Measurements from ENCODE around the gene ZMIZ1. TPM values are rescaled to one million over a fixed set of nuclear protein-coding genes. Genes with fewer than 3 reads are reported as not detected.

ZMIZ1 gene
- total RNA-seq, 1 experiment from 2014 or later, result 13.9 TPM

DNA sequence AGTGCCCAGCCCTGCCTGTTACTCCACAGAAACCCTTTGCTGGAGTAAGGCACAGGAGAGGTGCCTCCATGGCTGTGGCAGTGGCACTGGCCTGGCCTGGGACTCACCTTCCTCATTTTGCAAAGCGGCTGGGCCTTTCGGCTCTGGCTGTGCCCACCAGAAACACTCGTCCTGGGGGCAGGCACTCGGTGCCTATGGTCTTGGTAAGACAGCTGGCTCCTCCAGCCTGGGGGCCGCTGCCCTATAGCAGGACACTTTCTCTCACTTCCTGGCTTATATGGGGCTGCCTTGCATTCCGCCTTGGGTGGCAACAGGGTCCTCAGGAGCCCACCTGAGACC, 13.2 kb downstream of the ZMIZ1 start:
- no peak for DNase-seq (ENCODE audit: low read depth)

DNA sequence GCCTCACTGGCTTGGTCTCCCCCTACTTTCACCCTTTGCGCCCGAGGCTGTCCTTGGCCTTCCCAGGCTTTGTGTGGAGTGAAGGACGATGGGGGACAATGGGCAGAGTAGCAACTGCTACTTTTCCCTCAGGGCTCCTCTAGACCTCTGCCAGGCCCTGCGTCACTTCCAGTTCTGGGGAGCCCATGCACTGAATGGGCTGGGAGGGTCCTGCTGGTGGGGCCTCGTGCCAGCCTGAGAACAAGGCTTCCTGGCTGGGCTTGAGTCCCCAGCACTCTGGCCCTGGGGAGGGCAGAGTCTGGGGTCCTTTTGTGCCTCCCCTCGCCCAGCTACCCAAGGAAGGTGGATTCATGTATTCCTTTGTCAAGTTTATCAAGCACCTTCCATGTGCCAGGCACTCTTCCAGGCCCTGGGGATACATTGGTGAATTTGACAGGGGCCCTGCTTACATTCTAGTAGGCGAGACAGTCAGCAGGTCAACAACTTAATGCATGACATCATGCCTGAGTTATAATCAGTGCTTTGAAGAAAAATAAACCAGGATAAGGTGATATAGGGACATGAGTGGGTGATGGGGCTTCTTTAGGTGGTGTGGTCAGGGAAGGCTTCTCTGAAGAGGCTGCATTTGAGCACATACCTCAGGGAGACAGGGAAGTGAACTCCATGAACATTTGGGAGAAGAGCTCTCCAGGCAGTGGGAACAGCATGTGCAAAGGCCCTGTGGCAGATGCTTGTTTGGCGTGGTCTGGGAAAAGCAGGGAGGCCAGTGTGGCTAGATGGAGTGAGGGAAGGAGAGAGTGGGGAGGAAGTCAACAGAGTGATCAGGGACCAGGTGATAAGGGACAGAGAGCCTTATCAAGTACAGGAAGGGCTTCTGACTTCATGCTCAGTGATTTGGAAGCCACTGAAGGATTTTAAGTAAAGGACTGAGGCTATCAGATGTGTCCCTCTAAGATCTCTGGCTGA, 14.1 kb downstream of the ZMIZ1 start:
- DNase-seq (ENCODE audit: low read depth), result peak; percentile 41

DNA sequence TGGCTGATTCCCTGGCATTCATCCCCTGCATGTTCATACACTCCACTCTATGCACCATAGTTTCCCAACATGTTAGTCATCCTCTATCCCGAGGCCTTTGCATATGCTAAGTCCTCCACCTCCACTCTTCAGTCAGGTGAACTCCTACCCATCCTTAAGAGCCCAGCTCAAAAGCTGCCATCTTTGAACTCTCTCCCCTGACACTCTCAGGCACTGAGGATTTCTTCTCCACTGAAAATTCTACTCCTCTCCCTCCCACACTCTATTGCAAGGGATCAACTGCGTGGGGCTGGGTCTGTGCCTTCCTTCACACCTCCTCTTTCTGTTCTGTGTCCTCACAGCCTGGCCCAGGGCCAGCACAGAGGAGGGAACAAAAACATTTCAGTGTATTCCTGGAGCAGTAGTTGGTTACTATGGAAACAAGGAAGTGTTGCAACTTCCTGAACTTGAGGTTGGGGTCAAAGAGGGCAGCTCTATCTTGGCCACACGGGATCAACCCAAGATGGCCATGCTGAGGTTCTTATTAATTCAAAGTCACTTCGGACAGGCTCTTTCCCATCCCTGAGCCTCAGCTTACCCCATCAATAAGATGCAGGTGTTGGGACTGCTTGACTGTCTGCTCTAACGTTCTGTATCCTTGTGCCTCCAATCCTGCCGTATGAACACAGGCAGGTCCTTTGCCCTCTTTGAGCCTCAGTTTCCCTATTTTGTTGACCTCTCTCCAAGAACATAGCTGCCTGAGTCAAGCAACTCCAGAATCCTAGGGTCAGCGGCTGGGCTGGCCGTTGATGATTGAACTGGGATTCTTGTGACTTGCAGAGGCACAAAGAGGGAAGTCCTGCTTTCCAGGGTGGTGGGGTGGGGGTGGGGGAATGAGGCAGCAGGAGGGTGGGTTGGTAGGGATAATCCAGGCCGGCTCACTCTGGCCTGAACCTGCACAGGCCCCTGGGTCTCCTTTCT, 15.5 kb downstream of the ZMIZ1 start:
- DNase-seq (ENCODE audit: low read depth), result peak; percentile 83

DNA sequence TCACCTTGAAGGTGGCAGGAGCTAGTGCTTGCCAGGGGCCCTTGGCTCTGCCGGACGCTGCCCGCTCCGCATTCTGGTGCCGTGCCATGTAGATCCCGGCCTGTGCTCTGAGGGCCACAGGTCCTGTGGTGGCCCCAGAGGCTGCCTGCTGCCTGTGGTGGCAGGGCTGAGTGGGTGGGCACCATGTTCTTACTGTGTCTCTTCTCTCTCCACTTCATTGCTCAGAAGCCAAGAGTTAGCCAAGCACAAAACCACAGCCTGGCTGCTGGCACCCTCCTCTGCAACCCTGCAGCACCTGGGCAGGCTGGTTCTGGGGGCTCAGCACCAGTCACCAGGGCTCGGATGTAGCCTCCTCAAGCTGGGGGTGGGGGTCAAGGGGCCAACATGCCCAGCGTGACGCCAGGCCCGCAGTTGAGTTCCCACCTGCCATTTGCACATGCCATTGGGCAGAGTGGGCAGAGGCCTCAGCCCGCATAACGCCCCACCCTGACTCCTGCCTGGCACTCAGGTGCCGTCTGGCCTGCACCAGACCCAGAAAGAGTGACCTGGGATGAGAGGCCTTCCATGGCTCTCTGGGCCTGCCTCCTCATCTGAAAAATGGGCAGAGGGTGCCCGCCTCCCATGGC, 16.3 kb downstream of the ZMIZ1 start:
- DNase-seq (ENCODE audit: low read depth), result peak; percentile 14

DNA sequence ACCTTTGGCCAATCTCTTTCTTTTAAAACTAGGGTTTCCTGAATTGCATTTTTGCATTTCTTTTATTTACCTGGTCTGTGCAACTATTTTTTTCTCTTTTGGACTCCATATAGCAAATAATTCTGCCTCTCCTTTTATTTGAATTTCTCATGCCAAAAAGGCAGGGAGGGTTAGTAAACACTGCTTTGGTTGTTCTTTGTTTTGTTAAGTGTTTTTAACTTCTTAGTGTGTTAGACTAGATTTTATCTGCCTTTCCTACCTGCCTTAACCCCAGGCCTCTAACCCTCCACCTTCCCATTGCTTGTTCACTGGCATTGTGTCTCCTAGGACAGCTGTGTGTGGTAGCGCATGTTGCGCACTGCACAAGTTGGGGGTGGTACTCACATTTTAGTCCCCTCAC, 18.1 kb downstream of the ZMIZ1 start:
- no peak for DNase-seq (ENCODE audit: low read depth)

DNA sequence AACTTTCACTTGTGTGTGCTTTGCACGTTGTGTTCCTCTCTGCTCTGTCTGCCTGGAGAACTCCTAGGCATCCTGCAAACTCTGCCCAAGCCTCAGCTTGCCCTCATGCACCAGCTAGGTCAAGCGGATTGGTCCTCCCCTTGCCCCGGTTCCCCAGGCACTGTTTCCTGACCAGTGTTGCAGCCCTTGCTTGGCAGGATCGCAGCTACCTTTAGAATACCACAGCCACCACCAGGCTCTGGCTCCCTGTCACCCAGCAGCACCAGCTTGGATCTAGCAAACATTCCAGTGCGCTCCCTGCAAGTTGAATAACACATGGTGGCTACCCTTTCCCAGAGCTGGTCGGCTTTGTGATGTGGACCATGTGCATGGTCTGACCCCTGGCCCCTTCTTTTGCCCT, 19.0 kb downstream of the ZMIZ1 start:
- DNase-seq (ENCODE audit: low read depth), result no peak

DNA sequence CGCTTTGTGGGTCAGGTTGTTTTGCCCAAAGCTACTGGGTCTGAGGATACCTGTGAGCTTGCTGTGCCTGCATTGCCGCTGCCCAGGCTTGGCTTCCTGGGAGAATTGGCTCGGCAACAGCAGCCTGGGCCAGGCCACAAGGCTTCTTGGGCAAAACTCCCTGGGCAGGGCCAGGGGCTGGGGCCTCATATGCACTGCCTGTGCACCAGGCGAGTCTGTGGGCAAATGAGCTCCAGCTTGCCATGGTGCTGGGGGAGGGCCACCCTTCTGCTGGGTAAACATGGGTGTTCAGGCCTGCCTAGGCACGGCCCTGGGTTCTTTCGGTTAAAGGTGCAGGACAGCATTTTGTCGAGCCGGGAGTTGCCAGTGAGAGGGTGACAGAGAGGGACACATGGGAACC, 19.4 kb downstream of the ZMIZ1 start:
- DNase-seq (ENCODE audit: low read depth), result no peak

DNA sequence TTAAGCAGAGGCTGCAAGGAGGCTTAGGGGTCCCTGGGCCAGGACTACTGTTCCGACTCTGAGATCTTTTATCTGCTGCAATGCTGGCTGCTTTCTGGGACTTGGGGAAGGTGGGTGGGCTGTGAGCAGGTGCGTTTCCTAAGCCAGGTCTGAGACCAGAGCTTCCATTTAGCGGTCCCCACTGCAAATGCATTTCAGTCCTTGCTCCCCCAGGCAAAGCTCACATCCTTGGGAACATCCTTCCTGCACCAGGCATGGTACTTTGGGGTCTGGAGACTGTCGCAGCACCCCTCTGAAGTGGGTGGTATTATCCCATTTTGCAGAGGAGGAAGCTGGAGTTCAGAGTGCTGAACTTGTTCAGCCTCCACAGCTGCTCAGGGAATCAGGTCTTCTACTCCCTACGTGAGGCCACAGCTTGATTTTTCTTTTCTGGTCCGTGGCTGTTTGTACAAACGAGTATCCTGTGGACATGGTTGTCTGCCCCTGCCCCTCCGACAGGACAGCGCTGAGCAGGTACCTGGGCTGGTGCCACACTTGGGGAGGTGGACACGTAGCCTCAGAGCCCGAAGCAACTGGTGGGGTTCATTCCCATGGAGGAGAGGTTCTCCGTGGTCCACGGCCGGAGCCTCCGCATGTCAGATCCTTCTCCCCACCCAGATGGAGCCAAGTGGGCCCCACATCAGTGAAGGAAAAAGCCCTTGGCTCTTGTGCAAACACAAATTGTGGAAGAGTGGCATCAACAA, 20.0 kb downstream of the ZMIZ1 start:
- no peak for DNase-seq (ENCODE audit: low read depth)

DNA sequence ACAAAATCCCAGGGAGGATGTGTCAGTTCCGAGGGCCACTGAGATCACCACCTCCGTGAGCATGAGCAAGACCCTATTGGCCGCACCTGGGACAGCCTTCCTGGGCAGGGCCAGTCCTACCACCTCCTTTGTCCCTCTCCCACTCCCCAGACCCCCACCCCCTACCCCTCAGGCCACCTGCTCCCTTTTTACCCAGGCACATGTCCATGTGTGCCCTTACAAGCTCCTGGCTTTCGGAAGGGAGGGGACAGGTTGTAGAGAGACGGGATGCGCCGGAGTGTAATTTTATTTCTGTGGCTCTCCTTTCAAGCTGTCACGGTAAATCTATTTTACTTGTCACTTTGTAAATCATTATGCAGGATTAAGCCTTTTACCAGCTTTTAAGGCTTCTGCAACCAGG, 20.9 kb downstream of the ZMIZ1 start:
- DNase-seq (ENCODE audit: low read depth), result no peak

DNA sequence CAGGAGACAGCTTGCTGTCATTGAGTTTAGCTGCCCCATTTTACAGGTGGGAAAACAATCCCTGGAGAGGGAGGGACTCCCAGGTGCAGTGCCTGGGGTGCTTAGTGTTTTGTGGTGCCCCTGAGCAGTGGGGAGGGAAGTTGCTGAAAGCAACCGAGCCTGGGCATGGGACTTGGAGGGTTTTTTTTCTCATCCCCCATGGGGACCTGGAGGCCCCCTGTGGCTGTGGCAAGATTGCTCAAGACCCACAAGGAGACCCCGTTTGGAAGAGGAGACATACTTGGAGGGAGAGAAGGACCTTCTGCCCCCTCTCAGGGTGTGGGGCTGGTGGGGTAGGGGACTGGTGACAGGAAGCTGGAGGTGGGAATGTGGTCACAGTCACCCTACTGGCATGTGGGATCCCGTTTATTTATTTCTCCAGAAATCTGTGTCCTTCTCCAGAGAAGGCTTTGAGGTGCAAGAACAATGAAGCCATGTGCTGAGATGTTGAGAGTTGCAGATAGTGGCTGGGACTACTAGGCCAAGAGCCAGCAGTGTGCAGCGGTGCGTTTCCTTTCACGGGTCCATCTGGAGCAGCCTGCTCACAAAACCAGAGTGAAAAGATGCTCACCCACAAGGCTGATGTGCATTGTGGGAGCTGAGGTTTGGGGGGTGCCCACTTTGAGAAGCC, 21.5 kb downstream of the ZMIZ1 start:
- DNase-seq (ENCODE audit: low read depth), result peak; percentile 33

DNA sequence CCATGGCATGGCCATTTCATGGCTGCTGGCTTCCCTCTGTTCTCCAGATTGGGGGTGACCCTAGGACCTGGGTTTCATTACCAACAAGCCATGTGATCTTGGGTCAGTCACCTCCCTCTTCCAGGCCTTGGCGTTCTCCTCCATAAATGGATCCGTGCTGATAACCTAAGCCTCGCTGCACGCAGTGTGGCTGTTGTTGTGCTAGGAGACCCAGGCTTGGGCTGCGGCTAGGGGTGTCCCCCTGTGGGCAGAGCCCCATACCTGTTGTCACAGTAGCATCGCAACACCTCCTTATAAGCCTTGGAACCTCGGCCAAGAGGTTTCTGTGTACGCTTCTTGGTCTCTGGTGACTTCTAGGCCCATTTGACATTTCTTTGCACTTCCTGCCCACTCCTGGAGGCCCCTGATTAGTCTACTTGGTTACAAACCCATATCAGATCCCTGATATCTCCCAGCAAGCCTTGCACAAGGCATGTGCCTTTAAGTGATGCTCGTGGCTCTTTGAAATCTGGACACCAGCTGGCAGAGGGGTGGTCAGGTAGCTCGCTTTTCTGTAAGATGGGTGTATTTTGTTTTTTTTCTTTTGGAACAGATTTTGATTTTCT, 23.6 kb downstream of the ZMIZ1 start:
- DNase-seq (ENCODE audit: low read depth), result no peak

DNA sequence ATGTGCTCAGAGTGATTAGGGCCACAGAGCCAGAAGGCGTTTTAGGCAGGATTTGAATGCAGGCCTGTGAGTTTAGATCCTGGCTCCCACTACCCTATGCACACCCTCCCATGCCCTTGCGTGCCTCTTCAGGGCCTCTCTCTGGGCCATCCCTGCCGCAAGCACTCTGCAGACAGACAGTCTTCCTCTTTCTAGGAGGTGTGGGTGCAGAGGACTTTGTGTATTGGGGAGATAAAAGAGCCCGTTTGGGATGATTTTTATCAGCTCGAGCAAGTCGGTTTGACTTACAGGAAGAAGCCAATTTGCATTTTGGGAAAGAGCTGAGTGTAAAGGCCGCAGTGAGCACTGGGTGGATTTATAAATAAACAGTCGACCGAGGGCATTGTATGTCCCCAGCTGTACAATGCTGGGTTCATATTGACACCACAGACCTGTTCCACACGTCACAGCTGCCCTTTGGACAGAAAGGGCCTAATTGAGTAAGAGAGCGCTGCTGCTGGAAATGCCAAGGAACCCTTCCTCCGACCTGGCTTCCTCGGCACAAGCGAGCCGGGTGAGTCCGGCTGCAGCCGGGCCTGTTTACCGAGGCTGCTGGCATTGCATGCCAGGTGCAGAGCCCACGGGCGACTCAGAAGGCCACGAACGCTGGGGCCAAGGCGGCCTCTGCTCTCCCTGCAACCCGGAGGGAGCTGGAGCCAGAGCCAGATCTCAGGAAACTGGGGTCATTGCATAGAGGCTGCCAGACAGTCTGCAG, 25.1 kb downstream of the ZMIZ1 start:
- no peak for DNase-seq (ENCODE audit: low read depth)

DNA sequence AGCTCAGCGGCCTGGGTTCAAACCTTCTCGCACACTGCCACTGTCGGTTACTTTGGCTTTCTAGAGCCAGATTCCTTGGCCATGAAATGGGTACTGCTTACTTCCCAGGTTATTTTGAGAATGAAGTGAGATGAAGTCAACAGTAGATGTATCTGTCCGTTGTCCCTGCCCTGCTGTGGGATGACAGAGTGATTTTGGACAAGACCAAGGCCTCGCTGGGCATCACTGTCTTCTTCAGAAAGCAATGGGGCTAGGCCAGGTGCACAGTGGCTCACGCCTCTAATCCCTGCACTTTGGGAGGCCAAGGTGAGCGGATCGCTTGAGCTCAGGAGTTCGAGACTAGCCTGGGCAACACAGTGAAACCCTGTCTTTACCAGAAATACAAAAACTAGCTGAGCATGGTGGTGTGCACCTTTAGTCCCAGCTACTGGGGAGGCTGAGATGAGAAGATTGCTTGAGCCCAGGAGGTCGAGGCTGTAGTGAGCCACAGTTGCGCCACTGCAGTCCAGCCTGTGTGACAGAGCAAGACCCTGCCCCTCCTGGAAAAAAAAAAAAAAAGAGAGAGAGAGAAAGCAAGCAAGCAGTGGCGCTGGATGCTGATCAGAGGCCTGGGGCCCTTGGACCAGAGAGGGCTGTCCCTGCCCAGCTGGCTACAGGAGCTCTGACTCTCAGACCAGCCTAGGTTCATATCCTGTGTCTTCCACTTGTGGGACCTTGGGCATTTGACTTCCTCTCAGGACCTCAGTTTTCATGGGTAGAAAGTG, 25.8 kb downstream of the ZMIZ1 start:
- no peak for DNase-seq (ENCODE audit: low read depth)

DNA sequence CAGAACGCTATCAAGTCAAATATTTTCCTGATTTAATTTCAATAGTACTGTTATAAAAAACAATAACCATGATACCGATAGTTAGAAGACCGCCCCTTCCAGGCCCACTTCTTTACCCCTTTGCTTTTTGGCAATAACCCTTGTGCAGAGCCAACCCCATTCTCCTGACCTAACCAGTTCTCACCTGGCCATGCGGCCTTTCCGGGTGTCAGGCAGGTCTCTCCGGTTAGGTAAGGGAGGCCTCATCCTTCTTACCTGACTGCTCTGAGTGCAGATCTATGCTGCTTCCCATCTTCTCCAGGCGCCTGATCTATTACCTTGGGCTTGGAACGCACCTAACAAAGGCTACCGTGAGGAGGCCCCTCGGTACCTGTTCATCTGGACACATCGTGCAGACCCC, 26.6 kb downstream of the ZMIZ1 start:
- DNase-seq (ENCODE audit: low read depth), result no peak

DNA sequence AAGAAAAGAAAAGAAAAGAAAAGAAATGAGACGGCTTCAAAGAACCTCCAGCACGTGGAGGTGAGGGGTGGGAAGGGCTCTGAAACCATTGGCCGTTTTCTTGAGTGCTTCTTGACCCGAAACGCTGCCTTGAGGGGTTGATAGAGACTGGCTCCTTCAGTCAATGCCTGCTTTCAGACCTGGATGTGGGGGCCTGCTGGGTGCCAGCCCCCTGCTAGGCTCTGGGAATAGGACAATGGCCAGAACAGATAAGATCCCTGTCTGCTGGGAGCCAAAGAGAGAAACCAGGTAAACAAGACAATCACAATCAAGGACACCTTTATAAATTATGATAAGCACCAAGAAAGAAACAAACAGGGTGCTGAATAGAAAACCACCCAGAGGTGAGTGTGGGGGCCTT, 27.7 kb downstream of the ZMIZ1 start:
- DNase-seq (ENCODE audit: low read depth), result no peak

DNA sequence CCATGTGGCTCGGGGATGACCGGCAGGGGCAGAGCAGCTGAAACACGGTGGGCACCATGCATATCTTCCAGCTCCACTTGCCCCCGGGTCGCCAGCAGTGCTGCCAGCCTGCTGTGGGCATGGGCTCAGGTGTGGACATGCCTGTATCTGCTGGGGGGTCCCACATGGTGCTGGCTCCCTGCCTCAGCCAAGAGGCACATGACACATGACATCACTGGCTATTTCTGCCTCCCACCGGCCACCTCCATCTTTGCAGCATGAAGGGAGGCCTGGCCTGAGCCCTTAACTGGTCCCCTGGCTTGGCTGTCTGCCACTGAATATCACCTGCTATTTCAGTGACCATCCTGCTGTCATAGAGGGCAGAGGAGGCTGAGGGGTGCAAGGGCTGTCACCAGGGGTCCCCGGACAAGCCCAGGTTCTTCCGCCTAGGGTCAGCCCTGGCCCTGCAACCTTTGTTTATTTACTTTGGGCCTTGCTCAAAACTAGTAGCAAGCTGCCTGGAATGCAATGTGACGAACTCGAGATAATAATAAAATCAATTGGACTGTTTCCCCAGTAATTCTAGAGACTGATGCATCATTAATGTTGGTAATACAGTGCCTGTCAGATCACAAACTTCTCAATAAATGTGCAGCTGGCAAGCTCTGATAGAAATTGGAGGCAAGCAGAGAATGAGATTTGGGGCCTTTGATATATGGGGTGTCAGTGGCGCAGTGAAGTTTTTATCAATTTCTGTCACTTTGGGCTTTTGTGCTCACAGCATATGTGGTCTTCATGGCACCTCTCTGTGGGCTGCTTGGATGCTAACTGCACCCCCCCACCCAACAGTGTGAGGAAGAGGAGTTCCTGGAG, 28.5 kb downstream of the ZMIZ1 start:
- no peak for DNase-seq (ENCODE audit: low read depth)

DNA sequence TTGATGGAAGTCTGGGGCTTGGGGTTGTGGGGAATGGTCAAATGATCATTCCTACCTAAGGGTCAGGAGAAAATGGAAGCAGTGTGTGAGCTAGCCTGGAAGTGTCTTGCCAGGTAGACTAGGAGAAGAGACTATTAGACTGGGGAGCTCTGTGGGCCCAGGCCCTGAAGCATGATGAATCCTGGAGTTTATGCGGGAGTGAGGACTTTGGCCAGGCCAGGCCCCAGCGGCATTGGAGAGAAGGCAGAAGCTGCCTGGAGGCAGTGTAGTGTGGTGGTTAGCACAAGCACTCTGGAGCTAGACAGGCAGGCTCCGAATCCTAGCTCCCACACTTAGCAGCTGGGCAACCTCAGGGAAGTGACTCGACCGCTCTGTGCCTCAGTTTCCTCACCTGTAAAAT, 29.3 kb downstream of the ZMIZ1 start:
- DNase-seq (ENCODE audit: low read depth), result no peak

DNA sequence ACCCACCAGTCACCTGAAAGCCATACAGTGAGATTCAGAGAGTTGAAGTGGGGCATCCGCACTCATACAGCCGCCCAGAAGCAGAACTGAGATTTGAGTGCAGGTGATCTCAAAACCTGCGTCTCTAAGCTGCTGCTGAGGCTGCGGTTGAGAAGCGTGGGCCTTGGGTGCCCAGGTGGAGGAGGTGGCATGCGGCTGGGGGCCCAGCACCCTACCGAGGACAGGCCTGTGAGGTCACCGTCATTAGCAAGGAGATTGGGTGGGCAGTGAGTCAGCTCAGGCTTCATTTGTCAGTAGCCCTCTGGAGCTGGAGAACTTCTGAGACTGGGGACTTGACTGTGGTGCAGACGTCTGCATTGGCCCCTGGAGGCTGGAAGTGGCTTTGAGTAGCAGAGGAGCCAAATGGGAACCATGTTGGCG, 29.8 kb downstream of the ZMIZ1 start:
- DNase-seq (ENCODE audit: low read depth), result peak; percentile 56
